SIG-M5 (cell line): ENCODE measurements around the gene CRLF2.
"Not testable (repeated sequence)": the region's sequence is repeated elsewhere in the genome, so short reads cannot be mapped to it uniquely, and the experiment has no call there.

ENCODE experiments used
- DNase-seq: peaks from one replicate; lab custom pipeline; 2025; lab: John Stamatoyannopoulos, UW

The CRLF2 gene, protein sequence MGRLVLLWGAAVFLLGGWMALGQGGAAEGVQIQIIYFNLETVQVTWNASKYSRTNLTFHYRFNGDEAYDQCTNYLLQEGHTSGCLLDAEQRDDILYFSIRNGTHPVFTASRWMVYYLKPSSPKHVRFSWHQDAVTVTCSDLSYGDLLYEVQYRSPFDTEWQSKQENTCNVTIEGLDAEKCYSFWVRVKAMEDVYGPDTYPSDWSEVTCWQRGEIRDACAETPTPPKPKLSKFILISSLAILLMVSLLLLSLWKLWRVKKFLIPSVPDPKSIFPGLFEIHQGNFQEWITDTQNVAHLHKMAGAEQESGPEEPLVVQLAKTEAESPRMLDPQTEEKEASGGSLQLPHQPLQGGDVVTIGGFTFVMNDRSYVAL

DNA sequence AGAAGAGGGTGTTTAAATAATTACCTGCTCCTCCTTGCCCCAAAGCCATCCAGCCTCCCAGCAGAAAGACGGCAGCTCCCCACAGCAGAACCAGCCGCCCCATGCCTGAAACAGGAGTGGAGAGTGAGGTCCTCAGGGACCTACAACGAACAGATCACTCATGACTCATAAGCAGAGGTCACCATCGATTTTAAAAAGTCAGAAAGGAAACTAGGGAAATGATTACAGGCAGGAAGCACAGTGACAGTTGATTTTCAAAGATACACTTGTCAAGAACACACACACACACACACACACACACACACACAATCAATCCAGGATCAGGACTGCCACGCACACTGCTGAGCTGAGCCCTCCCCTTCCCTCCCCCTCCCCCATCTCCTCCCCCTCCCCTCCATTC is at the start of gene CRLF2:
Gene CRLF2 (minus strand): TSS at position 118 of the 400 bp plus-strand sequence. CDS start 15 bp downstream, at position 103.
- no peak for DNase-seq

DNA sequence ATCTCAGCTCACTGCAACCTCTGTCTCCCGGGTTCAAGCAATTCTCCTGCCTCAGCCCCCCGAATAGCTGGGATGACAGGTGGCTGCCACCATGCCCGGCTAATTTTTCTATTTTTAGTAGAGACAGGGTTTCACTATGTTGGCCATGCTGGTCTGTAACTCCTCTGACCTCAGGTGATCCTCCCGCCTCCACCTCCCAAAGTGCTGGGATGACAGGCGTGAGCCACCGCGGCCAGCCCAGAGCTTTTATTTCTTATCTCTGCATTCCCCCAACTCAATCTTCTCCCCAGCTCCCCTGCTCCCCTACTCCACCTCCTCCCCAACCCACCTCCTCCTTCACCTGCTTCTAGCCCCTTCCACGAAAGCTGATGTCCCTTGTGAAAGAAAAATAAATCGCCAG is 49.3 kb upstream of the CRLF2 start:
- not testable (repeated sequence) for DNase-seq

DNA sequence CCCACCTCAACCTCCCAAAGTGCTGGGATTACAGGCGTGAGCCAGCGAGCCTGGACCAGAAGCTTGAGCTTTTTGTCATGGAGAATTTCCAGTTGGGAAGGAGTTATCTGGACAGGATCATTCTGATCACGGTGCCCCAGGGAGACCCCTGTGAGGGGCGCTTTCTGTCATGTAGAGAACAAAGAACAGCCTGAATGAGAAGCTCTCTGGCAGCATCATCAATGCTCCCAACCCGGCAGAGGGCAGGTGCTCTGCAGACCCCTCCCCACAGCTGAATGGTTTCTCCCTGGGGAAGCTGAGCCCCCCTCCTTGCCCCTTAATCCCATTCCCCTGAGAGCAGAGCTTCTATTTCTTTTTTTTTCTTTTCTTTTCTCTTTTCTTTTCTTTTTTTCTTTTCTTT is 48.8 kb upstream of the CRLF2 start:
- DNase-seq = no peak

DNA sequence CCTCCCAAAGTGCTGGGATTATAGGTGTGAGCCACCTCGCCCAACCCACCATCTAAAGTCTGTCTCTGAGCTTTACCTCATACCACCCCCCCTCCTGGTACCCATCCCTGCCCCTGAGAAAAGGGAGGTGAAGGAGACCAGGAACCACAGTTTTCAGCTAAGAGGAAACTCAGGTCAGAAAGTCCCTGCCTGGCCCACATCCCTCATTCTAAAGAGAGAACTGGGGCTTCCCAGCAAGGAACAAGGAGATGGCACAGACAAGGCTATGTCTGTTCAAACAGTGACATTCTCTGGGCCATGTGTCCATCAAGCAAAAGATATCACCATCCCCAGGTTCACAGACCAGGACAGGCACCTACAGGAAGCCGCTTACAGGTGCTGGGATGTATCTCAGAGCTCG is 40.4 kb upstream of the CRLF2 start:
- DNase-seq = no peak

DNA sequence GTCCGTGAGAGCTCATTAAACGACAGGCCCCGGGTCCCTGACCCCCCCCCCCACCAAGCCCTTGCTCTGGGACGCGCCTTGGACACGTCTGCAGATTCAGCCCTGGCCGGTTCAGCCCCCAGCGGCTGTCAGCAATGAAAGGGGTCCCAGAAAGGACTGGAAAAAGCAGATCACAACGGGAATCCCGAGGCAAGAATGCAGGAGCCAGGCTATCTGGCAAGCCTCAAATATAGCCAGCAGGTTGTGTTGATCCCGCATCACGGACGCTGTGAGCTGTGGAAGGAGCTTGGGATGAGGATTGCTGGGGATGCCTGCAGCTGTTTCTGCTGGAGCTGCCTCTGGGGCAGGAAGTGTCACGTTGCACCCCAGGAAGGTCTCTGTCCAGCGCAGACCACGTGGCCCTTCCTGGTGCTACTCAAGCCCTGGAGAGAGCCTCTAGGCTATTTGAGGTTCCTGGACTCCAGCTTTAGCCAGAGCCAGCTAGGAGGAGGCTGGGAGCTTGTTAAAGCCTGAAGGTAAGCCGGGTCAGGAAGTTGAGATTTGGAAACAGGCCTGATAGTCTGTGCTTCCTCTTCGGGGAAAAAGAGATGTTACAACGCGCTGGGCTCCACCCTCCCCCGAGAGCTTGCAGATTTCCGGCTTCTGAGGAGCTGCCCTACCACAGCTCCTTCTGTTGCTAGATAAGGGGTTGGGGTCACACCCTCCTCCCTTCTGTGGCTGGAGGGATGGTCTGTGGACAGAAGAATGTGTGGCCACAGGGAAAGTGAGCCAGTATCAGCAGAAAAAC is 36.8 kb upstream of the CRLF2 start:
- DNase-seq = no peak

DNA sequence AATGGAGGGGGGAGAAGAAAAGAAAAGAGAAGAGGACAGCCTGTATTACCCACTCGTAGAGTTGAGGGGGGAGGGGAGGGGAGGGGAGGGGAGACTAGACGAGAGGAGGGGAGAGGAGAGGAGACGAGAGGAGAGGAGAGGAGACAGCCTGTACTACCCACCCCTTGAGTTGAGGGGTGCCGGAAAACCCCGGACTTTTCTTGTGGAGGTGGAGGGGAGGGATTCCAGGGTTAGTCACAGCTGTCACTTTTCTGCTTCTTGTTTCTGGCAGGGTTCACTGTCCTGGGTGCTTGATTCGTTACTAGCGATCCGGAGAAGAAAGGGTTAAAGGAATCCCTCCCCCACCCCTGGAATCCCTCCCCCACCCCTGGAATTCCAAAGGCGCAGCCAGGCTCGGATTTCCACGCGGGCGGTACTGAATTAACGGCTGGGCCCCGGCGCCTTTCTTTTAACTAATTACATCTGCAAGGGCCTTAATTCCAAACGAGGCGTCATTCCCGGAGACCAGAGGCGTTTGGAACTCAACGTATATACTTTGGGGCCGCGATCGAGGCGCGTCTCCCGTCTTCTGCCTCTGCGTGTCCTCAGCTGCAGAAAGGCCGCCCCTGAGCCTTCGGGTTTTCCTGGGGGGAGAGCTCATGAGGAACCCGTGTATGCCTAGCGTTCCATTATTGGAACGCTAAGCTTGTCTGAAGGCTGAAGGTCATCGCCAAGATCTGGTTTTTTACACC is 36.0 kb upstream of the CRLF2 start:
- no peak for DNase-seq

DNA sequence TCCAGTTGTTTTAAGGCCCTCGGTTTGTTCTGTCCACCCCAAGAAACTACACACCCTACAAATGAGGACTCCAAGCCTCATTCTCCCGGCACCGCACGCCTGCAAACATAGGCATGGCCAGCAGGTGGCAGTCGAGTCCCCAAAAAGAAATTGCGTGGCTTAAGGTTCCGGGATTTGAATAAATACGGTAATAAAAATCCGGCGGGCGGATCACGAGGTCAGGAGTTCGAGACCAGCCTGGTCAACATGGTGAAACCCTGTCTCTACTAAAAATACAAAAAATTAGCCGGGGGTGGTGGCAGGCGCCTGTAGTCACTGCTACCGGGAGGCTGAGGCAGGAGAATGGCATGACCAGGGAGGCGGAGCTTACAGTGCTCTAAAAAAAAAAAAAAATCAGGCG is 34.4 kb upstream of the CRLF2 start:
- no peak for DNase-seq

DNA sequence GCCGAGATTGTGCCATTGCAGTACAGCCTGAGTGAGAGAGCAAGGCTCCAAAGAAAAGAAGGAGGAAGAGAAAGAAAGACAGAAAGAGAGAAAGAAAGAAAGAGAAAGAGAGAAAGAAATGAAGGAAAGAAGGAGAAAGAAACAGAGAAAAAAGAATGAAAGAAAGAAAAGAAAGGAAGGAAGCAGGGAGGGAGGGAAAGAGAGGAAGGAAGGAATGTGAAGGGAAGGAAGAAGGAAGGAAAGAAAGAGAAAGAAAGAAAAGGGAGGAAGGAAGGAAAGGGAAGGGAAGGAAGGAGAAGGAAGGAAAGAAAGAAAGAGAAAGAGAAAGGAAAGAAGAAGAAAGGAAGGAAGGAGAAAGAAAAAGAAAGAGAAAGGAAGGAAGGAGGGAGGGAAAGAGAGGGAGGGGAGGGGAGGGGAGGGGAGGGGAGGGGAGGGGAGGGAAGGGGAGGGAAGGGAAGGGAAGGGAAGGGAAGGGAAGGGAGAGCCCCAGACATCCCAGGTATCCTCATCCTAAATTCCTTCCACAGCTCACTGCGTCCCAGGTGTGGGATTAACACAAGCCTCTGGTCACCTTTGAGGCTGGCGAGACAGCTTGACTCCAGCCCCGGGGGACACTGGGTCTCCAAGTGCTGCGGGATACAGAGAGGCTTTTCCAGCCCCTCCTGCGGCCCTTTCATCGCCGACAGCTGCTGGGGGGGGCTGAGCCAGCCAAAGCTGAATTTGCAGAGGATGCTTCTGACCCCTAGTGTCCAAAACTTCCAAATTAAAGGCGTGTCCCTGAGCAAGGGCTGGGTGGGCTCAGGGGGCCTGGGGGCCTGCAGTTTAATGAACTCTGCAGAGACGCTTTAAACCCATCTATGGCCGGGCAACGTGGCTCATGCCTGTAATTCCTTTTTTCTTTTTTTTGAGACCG is 32.0 kb upstream of the CRLF2 start:
- no peak for DNase-seq

DNA sequence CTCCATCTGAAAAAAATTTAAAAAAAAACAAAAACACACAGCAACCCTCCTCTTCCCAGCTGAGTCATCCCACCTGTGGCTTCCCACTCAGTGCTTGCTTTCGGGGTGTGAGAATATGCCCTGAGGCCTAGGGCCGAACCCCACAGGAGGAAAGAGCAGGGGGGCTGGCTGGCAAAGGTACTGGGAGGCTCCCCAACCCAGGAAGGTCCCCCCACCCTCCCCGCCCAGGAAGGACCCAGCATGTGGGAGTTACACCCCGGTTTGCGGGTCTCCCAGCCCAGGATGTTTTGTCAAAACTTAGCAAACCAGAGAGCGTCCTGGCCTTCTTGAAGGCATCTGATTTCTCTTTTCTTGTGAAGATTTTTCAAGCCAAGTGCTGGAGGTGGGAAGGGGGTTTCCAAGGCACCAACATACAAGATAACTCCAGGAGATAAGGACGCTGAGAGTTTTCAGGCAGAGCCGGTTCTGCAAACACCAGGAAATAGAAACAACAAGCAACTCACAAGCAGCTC is 30.5 kb upstream of the CRLF2 start:
- DNase-seq = no peak

DNA sequence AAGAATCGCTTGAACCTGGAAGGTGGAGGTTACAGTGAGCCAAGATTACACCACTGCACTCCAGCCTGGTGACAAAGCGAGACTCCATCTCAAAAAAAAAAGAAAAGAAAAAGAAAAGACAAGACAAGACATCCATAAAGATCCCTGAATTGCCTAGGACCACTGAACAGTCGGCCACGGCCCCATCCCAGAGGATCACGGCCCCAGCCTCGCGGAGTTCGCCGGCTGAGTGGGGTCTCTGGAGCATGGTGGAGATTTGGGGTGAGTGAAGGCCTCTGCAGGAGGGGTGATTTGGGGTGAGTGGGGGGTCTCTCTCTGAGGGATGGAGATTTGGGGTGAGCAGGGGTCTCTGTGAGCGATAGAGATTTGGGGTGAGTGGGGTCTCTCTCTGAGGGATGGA is 28.1 kb upstream of the CRLF2 start:
- not testable (repeated sequence) for DNase-seq

DNA sequence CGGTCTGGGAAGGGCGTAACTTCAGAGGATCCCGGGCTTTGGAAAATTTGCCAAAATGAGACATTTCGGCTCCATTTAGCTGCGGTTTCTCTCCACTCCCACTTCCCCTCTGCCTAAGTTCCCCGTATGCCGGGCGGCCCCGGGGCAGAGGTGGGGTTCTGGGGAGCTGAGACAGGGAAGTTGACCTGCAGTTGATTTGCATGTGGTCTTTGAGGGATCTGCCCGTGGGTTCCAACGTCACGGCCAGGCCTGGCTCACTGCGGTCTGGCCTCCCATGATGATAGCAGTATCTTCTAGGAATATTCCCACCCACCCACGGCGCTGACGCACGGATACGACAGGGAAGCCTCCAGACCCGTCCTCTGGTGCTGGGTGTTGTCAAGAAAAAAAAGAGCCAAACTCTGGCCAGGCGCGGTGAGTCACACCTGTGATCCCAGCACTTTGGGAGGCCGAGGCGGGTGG is 27.3 kb upstream of the CRLF2 start:
- peak; percentile 8 for DNase-seq

DNA sequence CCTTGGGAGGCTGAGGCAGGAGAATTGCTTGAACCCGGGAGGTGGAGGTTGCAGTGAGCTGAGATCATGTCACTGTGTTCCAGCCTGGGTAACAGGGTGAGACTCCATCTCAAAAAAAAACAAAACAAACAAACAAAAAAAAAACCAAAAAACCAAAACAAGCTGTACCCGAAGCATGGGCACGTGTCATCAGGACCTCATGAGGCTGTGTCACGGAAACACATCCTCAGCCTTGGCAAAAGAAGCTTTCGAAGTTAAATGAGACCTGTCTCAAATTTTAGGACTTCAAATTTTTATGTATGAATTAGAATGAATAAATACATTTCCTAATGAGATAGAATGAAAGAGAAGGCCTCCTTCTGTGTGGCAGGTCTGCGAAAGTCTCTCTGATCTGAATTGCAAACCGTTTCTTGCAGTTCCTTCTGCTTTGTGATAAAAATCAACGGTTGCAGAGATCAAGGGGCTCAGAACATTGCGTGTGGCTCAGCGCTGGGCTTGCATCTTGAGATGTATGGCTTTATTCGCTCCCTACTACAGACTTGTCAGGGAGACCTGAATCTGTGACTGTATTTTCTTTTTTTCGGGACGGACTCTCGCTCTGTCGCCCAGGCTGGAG is 19.5 kb upstream of the CRLF2 start:
- no peak for DNase-seq

DNA sequence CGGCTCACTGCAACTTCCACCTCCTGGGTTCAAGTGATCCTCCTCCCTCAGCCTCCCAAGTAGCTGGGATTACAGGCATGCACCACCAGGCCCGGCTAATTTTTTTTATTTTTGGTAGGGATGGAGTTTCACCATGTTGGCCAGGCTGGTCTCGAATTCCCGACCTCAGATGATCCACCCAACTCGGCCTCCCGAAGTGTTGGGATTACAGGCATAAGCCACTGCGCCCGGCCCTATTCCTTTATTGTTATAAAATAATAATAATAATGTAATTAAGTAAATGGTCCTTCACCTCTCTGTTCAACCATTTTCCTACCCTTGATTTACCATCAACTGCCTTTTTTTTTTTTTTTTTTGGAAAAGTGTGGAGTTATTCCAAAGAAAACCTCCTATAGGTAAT is 15.7 kb upstream of the CRLF2 start:
- not testable (repeated sequence) for DNase-seq

DNA sequence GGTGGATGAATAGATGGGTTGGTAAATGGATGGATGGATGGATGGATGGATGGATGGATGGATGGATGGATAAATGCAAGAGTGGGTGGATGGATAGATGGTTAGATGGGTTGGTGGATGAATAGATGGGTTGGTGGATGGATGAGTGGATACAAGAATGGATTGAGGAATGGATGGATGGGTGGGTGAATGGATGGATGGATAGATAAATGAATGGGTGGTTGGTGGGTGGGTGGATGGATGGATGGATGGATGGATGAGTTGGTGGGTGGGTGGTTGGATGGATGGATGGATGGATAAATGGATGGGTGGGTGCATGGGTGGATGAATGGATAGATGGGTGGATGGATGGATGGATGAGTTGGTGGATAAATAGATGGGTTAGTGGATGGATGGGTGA is 13.8 kb upstream of the CRLF2 start:
- no peak for DNase-seq

DNA sequence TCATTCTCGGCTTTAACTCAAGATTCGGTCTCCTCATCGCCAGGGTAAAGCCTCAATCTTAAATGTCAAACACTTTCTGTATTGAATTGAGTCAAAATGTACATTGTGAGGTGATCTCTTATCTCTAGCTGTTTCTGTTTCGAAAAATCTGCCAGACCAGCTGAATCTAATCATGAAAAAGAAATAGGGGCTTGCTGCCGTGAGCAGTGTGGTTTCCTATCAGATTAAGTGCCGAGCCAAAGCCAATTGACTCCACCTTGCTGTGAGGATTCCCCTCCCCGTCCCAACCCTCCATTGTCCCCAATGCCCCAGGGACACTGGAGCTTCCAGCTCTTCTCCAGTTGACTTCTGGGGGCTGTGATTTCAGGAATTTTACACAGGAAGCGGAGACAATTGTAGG is 12.5 kb upstream of the CRLF2 start:
- DNase-seq = no peak

DNA sequence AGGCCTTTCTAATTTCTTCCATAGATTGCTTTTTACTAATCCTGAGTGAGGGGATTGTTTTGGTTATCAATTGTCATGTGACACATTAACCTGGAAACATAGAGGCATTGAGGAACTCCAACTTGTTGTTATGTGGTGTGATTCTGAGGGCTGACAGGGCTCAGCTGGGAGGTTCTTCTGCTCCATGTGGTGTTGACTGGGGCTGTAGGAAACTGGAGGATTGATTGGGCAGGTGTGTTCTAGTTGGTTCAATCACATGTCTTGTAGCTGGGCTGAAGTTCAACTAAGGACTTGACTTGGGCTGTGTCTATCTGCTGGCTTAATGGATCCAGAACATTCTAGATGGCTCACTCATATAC is 10.8 kb upstream of the CRLF2 start:
- no peak for DNase-seq

DNA sequence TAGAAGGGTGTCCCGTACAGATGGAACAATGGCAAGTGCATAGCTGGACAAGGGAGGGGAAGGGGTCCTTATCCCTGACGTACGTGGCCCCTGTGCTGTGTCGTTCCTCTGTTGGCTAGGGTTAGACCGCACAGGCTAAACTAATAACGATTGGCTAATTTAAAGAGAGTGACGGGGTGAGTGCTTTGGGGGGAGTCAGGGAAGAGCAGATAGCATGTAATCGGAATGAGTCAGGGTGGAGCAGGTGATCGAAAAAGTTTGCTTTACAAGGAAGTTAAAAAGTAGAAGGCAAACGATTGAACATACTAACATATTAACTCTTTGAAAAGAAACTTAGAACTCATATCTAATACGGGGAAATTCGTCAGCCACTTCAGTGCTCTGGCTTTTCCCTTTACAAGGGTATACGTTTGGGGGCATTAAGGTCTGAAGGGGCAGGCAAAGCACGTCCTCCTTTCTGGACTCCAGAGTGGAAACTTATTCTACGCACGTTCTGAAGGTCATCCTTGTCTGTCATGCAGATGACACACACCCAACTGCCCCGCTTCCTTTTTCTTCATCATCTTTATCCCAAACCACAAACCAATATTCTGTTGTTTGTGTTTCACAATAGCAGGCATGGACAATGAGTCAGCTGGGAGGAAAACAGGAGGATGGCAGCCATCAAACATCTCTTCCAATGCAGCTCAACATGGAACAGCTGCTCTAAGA is 10.2 kb upstream of the CRLF2 start:
- no peak for DNase-seq

DNA sequence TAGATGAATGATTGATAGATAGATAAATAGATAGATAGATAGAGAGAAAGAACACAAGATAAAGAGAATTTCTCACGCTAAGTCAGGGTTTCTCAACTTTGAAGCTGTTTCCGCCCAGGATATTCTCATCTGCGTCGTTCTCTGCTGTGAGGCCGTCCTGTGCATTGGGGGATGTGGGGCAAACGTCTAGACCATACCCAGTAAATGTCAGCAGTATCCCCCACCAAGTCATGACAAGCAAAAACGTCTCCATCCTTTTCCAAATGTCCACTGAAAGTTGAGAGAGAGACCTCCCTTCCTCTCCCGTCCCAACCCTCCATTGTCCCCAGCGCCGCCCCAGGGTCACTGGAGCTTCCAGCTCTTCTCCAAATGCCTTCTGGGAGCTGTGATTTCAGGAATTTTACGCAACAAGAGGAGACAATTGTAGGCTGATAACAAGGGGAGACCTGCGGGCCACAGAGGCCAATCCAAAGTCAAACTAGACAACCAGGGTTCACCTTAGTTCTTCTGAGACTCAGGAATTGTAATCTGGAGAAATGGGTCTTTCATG is 8.9 kb upstream of the CRLF2 start:
- no peak for DNase-seq

DNA sequence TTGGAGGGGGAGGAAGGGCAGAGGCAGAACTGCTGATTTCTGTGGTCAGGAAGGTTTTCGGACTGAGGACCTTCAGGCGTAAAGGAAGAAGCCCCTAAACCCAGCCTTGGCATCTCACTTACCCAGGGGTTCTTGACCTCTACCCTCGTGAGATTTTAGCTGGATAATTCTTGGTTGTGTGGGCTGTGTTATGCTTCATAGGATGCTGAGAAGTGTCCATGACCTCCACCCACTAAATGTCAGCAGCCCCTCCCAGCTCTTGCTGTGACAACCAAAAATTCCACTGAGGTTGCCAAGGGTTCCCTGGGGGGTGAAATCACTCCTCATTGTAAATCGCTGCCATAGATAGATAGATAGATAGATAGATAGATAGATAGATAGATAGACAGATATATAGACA is 5.8 kb upstream of the CRLF2 start:
- DNase-seq = no peak
